OCI-LY3 (cell line): ENCODE results near the gene ALG8.

Experiments used
- H2AFZ ChIP-seq: fragments of 200-600, 300-600 bp; shearing (Covaris generic); 2 replicates; pipeline ENCODE4 v1.6.0; 2014; ENCODE audit warnings: antibody characterized with exemption, low read depth, low read length
- H3K27ac ChIP-seq: fragments of 200-600, 300-600 bp; sonication (generic); 2 replicates; pipeline ENCODE4 v1.5.1; 2014; ENCODE audit warnings: mild to moderate bottlenecking, low read length, moderate library complexity, mixed read lengths
- H3K27me3 ChIP-seq: fragments of 200-600, 300-600 bp; sonication (generic); 2 replicates; pipeline ENCODE4 v1.6.1; 2014; ENCODE audit warnings: low read depth, low read length, mixed read lengths
- H3K36me3 ChIP-seq: fragments of 200-600, 300-600 bp; sonication (generic); replicated peaks from 2 replicates; pipeline ENCODE3; 2014; ENCODE audit warnings: low read depth, low read length, mixed read lengths
- H3K4me1 ChIP-seq: fragments of 300-600, 200-600 bp; sonication (generic); 2 replicates; pipeline ENCODE4 v1.6.1; 2014; ENCODE audit warnings: low read length, mixed read lengths
- H3K4me2 ChIP-seq: fragments of 200-600, 300-600 bp; sonication (generic); 2 replicates; pipeline ENCODE4 v1.6.1; 2014; ENCODE audit warnings: low read length, mixed read lengths
- H3K4me3 ChIP-seq: fragments of 300-600, 200-600 bp; sonication (generic); 2 replicates; pipeline ENCODE4 v1.5.1; 2014; ENCODE audit warnings: antibody characterized with exemption, mild to moderate bottlenecking, low read length, moderate library complexity
- H3K79me2 ChIP-seq: fragments of 300-600, 200-600 bp; shearing (Covaris generic); 2 replicates; pipeline ENCODE4 v1.6.1; 2014; ENCODE audit warnings: mild to moderate bottlenecking, low read length, mixed read lengths
- H3K9ac ChIP-seq: fragments of 300-600, 200-600 bp; shearing (Covaris generic); 2 replicates; pipeline ENCODE4 v1.6.0; 2014; ENCODE audit warnings: mild to moderate bottlenecking, low read length, moderate library complexity
- H3K9me3 ChIP-seq: fragments of 200-600, 300-600 bp; shearing (Covaris generic); 2 replicates; pipeline ENCODE4 v1.6.1; 2014; ENCODE audit warnings: low read length, mixed read lengths; ENCODE audit not compliant: insufficient read depth
- H4K20me1 ChIP-seq: fragments of 200-600, 300-600 bp; sonication (generic); 2 replicates; pipeline ENCODE4 v1.6.1; 2016; ENCODE audit warnings: low read length, mixed read lengths; ENCODE audit not compliant: insufficient read depth
- CTCF ChIP-seq: fragments of 200-600, 300-600 bp; sonication (generic); IDR thresholded peaks from 2 replicates; pipeline ENCODE4 v1.5.1; 2014; ENCODE audit warnings: antibody characterized with exemption, low read length, low read depth
- EZH2phosphoT487 ChIP-seq: fragments of 200-600 bp; shearing (Covaris generic); IDR thresholded peaks from 2 replicates; pipeline ENCODE4 v1.6.1; 2018; ENCODE audit warnings: antibody characterized with exemption, mixed run types, low read depth

ALG8 gene

GRCh38 chr11:78054971-78055370, 84.5 kb downstream of the ALG8 start:
- no peaks in the 10 kb centered on the region for H4K20me1 ChIP-seq
- H3K36me3 ChIP-seq, result no peaks in the 10 kb centered on the region
- H3K4me1 ChIP-seq, result no peaks in the 10 kb centered on the region
- no peak overlapping the region for H2AFZ ChIP-seq
- no peak overlapping the region for H3K9ac ChIP-seq
- H3K4me2 ChIP-seq, result no peak overlapping the region
- no peaks in the 10 kb centered on the region for H3K27me3 ChIP-seq
- no peak overlapping the region for H3K27ac ChIP-seq
- no peaks in the 10 kb centered on the region for H3K9me3 ChIP-seq
- H3K4me3 ChIP-seq, result no peak overlapping the region
- TF ChIP-seq EZH2phosphoT487, result no peak
- no peak for TF ChIP-seq CTCF
- no peaks in the 10 kb centered on the region for H3K79me2 ChIP-seq

- H2AFZ ChIP-seq, result no peak overlapping the region
- TF ChIP-seq EZH2phosphoT487 (no peak), CTCF (no peak)
- H3K4me2 ChIP-seq, result no peak overlapping the region
- 0 out of 2 replicates have a peak, but pooled peaks cover 2% of the 10 kb centered on the region for H3K4me1 ChIP-seq
- no peaks in the 10 kb centered on the region for H3K36me3 ChIP-seq
- no peaks in the 10 kb centered on the region for H3K79me2 ChIP-seq
- H3K27me3 ChIP-seq, result no peaks in the 10 kb centered on the region
- H3K9me3 ChIP-seq, result no peaks in the 10 kb centered on the region
- H3K4me3 ChIP-seq, result no peak overlapping the region
- H3K9ac ChIP-seq, result no peak overlapping the region
- H3K27ac ChIP-seq, result no peak overlapping the region
- H4K20me1 ChIP-seq, result no peaks in the 10 kb centered on the region
Observed at GRCh38 chr11:78050964-78051831, 88.2 kb downstream of the ALG8 start.
